Measurements from ENCODE around the gene SH3GL2.

SH3GL2 gene

GRCh38 chr9:17726298-17726697 lies 147.4 kb downstream of the SH3GL2 start:
- H3K4me1 ChIP-seq (ENCODE audit: control insufficient read depth, low read length), result no peaks in the 10 kb centered on the region
- no peaks in the 10 kb centered on the region for H3K9me2 ChIP-seq (replicated peaks; ENCODE audit: control insufficient read depth, low read length)
- H3K27me3 ChIP-seq (ENCODE audit: control insufficient read depth, low read length), result no peaks in the 10 kb centered on the region
- TF ChIP-seq EZH2phosphoT487 (IDR thresholded peaks at IDR 0.05; ENCODE audit: borderline replicate concordance, low read length), result no peak
- no peak for TF ChIP-seq CTCF (IDR thresholded peaks at IDR 0.05; ENCODE audit: low read depth, low read length, poor library complexity, severe bottlenecking)
- no peak overlapping the region for H3K4me2 ChIP-seq (ENCODE audit: low read length)
- no peaks in the 10 kb centered on the region for H3F3A ChIP-seq (ENCODE audit: control insufficient read depth, insufficient read depth)
- H3K36me3 ChIP-seq (ENCODE audit: control insufficient read depth, low read length), result no peaks in the 10 kb centered on the region
- H4K20me1 ChIP-seq (ENCODE audit: control insufficient read depth, insufficient read depth, low read depth, low read length), result no peaks in the 10 kb centered on the region
- no peak overlapping the region for H3K4me3 ChIP-seq (ENCODE audit: low read length)
- no peak overlapping the region for H3K27ac ChIP-seq (ENCODE audit: low read depth, low read length)
- H3K9me3 ChIP-seq (ENCODE audit: control insufficient read depth, insufficient read depth, low read length), result peaks cover 3% of the 10 kb centered on the region; the same call in 1 of the 2 replicates
- H3K79me2 ChIP-seq (ENCODE audit: control insufficient read depth, low read length), result no peaks in the 10 kb centered on the region

GRCh38 chr9:17730899-17731298 lies 152.0 kb downstream of the SH3GL2 start:
- no peak overlapping the region for H3K4me2 ChIP-seq (ENCODE audit: low read length)
- H3K9me2 ChIP-seq (replicated peaks; ENCODE audit: control insufficient read depth, low read length), result no peaks in the 10 kb centered on the region
- no peak overlapping the region for H3K27ac ChIP-seq (ENCODE audit: low read depth, low read length)
- no peaks in the 10 kb centered on the region for H3K27me3 ChIP-seq (ENCODE audit: control insufficient read depth, low read length)
- no peaks in the 10 kb centered on the region for H3F3A ChIP-seq (ENCODE audit: control insufficient read depth, insufficient read depth)
- no peaks in the 10 kb centered on the region for H3K36me3 ChIP-seq (ENCODE audit: control insufficient read depth, low read length)
- TF ChIP-seq EZH2phosphoT487 (IDR thresholded peaks at IDR 0.05; ENCODE audit: borderline replicate concordance, low read length) (no peak), CTCF (IDR thresholded peaks at IDR 0.05; ENCODE audit: low read depth, low read length, poor library complexity, severe bottlenecking) (no peak)
- H3K4me3 ChIP-seq (ENCODE audit: low read length), result no peak overlapping the region
- no peaks in the 10 kb centered on the region for H3K79me2 ChIP-seq (ENCODE audit: control insufficient read depth, low read length)
- H3K9me3 ChIP-seq (ENCODE audit: control insufficient read depth, insufficient read depth, low read length), result peaks cover 3% of the 10 kb centered on the region; the same call in 1 of the 2 replicates
- H4K20me1 ChIP-seq (ENCODE audit: control insufficient read depth, insufficient read depth, low read depth, low read length), result no peaks in the 10 kb centered on the region
- H3K4me1 ChIP-seq (ENCODE audit: control insufficient read depth, low read length), result no peaks in the 10 kb centered on the region

- no peak overlapping the region for H3K27ac ChIP-seq (ENCODE audit: low read depth, low read length)
- H3K4me1 ChIP-seq (ENCODE audit: control insufficient read depth, low read length), result no peaks in the 10 kb centered on the region
These were observed 152.4 kb downstream of the SH3GL2 start for GRCh38 chr9:17731308-17731707.

More at GRCh38 chr9:17731308-17731707, 152.4 kb downstream of the SH3GL2 start:
- no peaks in the 10 kb centered on the region for H3K36me3 ChIP-seq (ENCODE audit: control insufficient read depth, low read length)
- no peaks in the 10 kb centered on the region for H3K79me2 ChIP-seq (ENCODE audit: control insufficient read depth, low read length)
- H3K4me2 ChIP-seq (ENCODE audit: low read length), result no peak overlapping the region
- TF ChIP-seq CTCF (IDR thresholded peaks at IDR 0.05; ENCODE audit: low read depth, low read length, poor library complexity, severe bottlenecking) (no peak), EZH2phosphoT487 (IDR thresholded peaks at IDR 0.05; ENCODE audit: borderline replicate concordance, low read length) (no peak)
- no peaks in the 10 kb centered on the region for H3K9me2 ChIP-seq (replicated peaks; ENCODE audit: control insufficient read depth, low read length)
- H4K20me1 ChIP-seq (ENCODE audit: control insufficient read depth, insufficient read depth, low read depth, low read length), result no peaks in the 10 kb centered on the region
- H3K9me3 ChIP-seq (ENCODE audit: control insufficient read depth, insufficient read depth, low read length), result peaks cover 3% of the 10 kb centered on the region; the same call in 1 of the 2 replicates
- H3K27me3 ChIP-seq (ENCODE audit: control insufficient read depth, low read length), result no peaks in the 10 kb centered on the region
- no peak overlapping the region for H3K4me3 ChIP-seq (ENCODE audit: low read length)
- H3F3A ChIP-seq (ENCODE audit: control insufficient read depth, insufficient read depth), result no peaks in the 10 kb centered on the region
